WTC11 (cell line): ENCODE results near the gene ZFR. TPM values are rescaled to one million over a fixed set of nuclear protein-coding genes. Genes with fewer than 3 reads are reported as not detected.

Experiments used
- ATAC-seq: fragments of 200-7000 bp; cut with Tn5 transposase; 2 replicates; pipeline ENCODE4 v1.10.0; 2021; ENCODE audit warnings: mild to moderate bottlenecking, moderate library complexity
- CTCF ChIA-PET: fragments of 300-600 bp; sonication (Branson Sonifier 250); formaldehyde crosslinking; loops from one replicate; lab custom pipeline; 2021; ENCODE audit warnings: antibody characterized with exemption; lab: Charles Lee
- POLR2A ChIA-PET: fragments of 350-600 bp; sonication (Branson Sonifier 250); formaldehyde crosslinking; loops from one replicate; lab custom pipeline; 2021; ENCODE audit warnings: antibody characterized with exemption; lab: Charles Lee
- DNase-seq: peaks from one replicate; pipeline ENCODE4 v3.0.0; 2021; ENCODE audit warnings: low spot score
- H3K27ac Mint-ChIP-seq: 2 replicates; pipeline ENCODE4 v1.8.0; 2021; ENCODE audit warnings: mixed read lengths
- H3K27me3 Mint-ChIP-seq: 2 replicates; pipeline ENCODE4 v1.8.0; 2021; ENCODE audit warnings: low read depth, mild to moderate bottlenecking, moderate library complexity, mixed read lengths
- H3K36me3 Mint-ChIP-seq: 2 replicates; pipeline ENCODE4 v1.8.0; 2021; ENCODE audit warnings: mixed read lengths
- H3K4me1 Mint-ChIP-seq: 2 replicates; pipeline ENCODE4 v1.8.0; 2022; ENCODE audit warnings: mixed read lengths
- H3K4me3 Mint-ChIP-seq: 2 replicates; pipeline ENCODE4 v1.8.0; 2021; ENCODE audit warnings: mild to moderate bottlenecking, moderate library complexity, mixed read lengths
- H3K9me3 Mint-ChIP-seq: 2 replicates; pipeline ENCODE4 v1.8.0; 2021; ENCODE audit warnings: mixed read lengths
- AFF4 ChIP-seq: sonication (generic); formaldehyde crosslinking; IDR thresholded peaks from 2 replicates; pipeline ENCODE4 v1.8.1; 2023; ENCODE audit warnings: mild to moderate bottlenecking, missing genetic modification reagents, borderline replicate concordance
- ATF1 ChIP-seq: sonication (generic); formaldehyde crosslinking; IDR thresholded peaks from 2 replicates; pipeline ENCODE4 v1.8.1; 2023; ENCODE audit warnings: mild to moderate bottlenecking, moderate library complexity, missing genetic modification reagents
- ATF3 ChIP-seq: sonication (generic); formaldehyde crosslinking; conservative IDR thresholded peaks from 2 replicates; pipeline ENCODE4 v1.8.1; 2022; ENCODE audit warnings: mild to moderate bottlenecking, missing genetic modification reagents
- E2F1 ChIP-seq: sonication (generic); formaldehyde crosslinking; IDR thresholded peaks from 2 replicates; pipeline ENCODE4 v1.8.0; 2022; ENCODE audit warnings: mild to moderate bottlenecking, missing genetic modification reagents
- ERG ChIP-seq: fragments of 250-450 bp; sonication (Bioruptor Pico); IDR thresholded peaks from 2 replicates; pipeline ENCODE4 v1.8.0; 2021; ENCODE audit warnings: mild to moderate bottlenecking
- ESRRA ChIP-seq: sonication (generic); formaldehyde crosslinking; IDR thresholded peaks from 2 replicates; pipeline ENCODE4 v1.8.1; 2022; ENCODE audit warnings: mild to moderate bottlenecking, missing genetic modification reagents, borderline replicate concordance
- GTF2I ChIP-seq: fragments of 250-450 bp; sonication (Bioruptor Pico); conservative IDR thresholded peaks from 2 replicates; pipeline ENCODE4 v1.4.0; 2021; ENCODE audit warnings: mild to moderate bottlenecking
- HMGA2 ChIP-seq: fragments of 250-450 bp; sonication (Bioruptor Pico); IDR thresholded peaks from 2 replicates; pipeline ENCODE4 v1.4.0; 2021; ENCODE audit warnings: mild to moderate bottlenecking, moderate library complexity
- MXD4 ChIP-seq: fragments of 250-450 bp; sonication (Bioruptor Pico); IDR thresholded peaks from 2 replicates; pipeline ENCODE4 v1.8.0; 2021; ENCODE audit warnings: mild to moderate bottlenecking, moderate library complexity, borderline replicate concordance
- NFATC4 ChIP-seq: fragments of 250-450 bp; sonication (Bioruptor Pico); IDR thresholded peaks from 2 replicates; pipeline ENCODE4 v1.9.0; 2021; ENCODE audit warnings: mild to moderate bottlenecking
- NFE2L1 ChIP-seq: sonication (generic); formaldehyde crosslinking; IDR thresholded peaks from 2 replicates; pipeline ENCODE4 v1.8.1; 2023; ENCODE audit warnings: missing genetic modification reagents
- NFYB ChIP-seq: sonication (generic); formaldehyde crosslinking; conservative IDR thresholded peaks from 2 replicates; pipeline ENCODE4 v1.8.0; 2022; ENCODE audit warnings: low read depth, missing genetic modification reagents
- RORB ChIP-seq: fragments of 250-450 bp; sonication (Bioruptor Pico); IDR thresholded peaks from 2 replicates; pipeline ENCODE4 v1.9.0; 2021; ENCODE audit warnings: mild to moderate bottlenecking
- SMAD4 ChIP-seq: sonication (generic); formaldehyde crosslinking; IDR thresholded peaks from 2 replicates; pipeline ENCODE4 v1.8.0; 2022; ENCODE audit warnings: mild to moderate bottlenecking, missing genetic modification reagents
- SOX15 ChIP-seq: fragments of 250-450 bp; sonication (Bioruptor Pico); IDR thresholded peaks from 2 replicates; pipeline ENCODE4 v1.9.0; 2021; ENCODE audit warnings: mild to moderate bottlenecking
- SP1 ChIP-seq: sonication (generic); formaldehyde crosslinking; conservative IDR thresholded peaks from 2 replicates; pipeline ENCODE4 v1.8.1; 2022; ENCODE audit warnings: missing genetic modification reagents
- TP53 ChIP-seq: sonication (generic); formaldehyde crosslinking; IDR thresholded peaks from 2 replicates; pipeline ENCODE4 v1.8.1; 2023; ENCODE audit warnings: mild to moderate bottlenecking, missing genetic modification reagents
- ZBTB21 ChIP-seq: sonication (generic); formaldehyde crosslinking; IDR thresholded peaks from 2 replicates; pipeline ENCODE4 v1.8.1; 2023; ENCODE audit warnings: mild to moderate bottlenecking, missing genetic modification reagents, borderline replicate concordance
- ZMAT4 ChIP-seq: fragments of 250-450 bp; sonication (Bioruptor Pico); IDR thresholded peaks from 2 replicates; pipeline ENCODE4 v1.9.0; 2021; ENCODE audit warnings: mild to moderate bottlenecking
- ZNF396 ChIP-seq: fragments of 250-450 bp; sonication (Bioruptor Pico); IDR thresholded peaks from 2 replicates; pipeline ENCODE4 v1.8.0; 2021; ENCODE audit warnings: mild to moderate bottlenecking, moderate library complexity, borderline replicate concordance
- total RNA-seq: library from RNA; stranded (reverse); gene quantifications from 3 replicates; pipeline ENCODE4 v1.2.3, GENCODE V29; 2021
- TF ChIP-seq, protein P1 (sequence below): sonication (generic); formaldehyde crosslinking; IDR thresholded peaks from 2 replicates; pipeline ENCODE4 v1.8.1; 2023; ENCODE audit warnings: mild to moderate bottlenecking, missing genetic modification reagents, moderate library complexity
- TF ChIP-seq, protein P2 (sequence below): sonication (generic); formaldehyde crosslinking; IDR thresholded peaks from 2 replicates; pipeline ENCODE4 v1.8.0; 2022; ENCODE audit warnings: mild to moderate bottlenecking, missing genetic modification reagents
- TF ChIP-seq, protein P3 (sequence below): sonication (generic); formaldehyde crosslinking; conservative IDR thresholded peaks from 2 replicates; pipeline ENCODE4 v1.8.1; 2023; ENCODE audit warnings: mild to moderate bottlenecking, low read depth, missing genetic modification reagents, moderate library complexity

The ZFR gene
- total RNA-seq, 1 experiment from 2014 or later, result 64.5 TPM

- DNase-seq, result no peak
- ChIA-PET CTCF (no interaction called here), POLR2A (interaction anchor here (0.6 to 0.7 kb wide), 2 partner anchors 15 to 117 kb away, joined by 3 read pairs; no protein-coding TSS in a partner anchor)
- Mint-ChIP-seq H3K4me3 (no peak overlapping the region), H3K4me1 (no peaks in the 10 kb centered on the region), H3K36me3 (peaks cover 52% of the 10 kb centered on the region), H3K27me3 (no peaks in the 10 kb centered on the region), H3K27ac (peak overlapping the region; percentile 18; the same call in 1 of the 2 replicates), H3K9me3 (no peaks in the 10 kb centered on the region)
- TF ChIP-seq, protein P1, sequence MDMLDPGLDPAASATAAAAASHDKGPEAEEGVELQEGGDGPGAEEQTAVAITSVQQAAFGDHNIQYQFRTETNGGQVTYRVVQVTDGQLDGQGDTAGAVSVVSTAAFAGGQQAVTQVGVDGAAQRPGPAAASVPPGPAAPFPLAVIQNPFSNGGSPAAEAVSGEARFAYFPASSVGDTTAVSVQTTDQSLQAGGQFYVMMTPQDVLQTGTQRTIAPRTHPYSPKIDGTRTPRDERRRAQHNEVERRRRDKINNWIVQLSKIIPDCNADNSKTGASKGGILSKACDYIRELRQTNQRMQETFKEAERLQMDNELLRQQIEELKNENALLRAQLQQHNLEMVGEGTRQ (CRISPR knock-in tag), result no peak
- TF ChIP-seq NFATC4 (CRISPR knock-in tag) (no peak), ZMAT4 (no peak), TP53 (CRISPR knock-in tag) (no peak), GTF2I (CRISPR knock-in tag) (no peak), E2F1 (CRISPR knock-in tag) (no peak), ATF3 (no peak), SP1 (CRISPR knock-in tag) (no peak), ZNF396 (no peak), MXD4 (CRISPR knock-in tag) (no peak), AFF4 (no peak), HMGA2 (CRISPR knock-in tag) (no peak), SOX15 (CRISPR knock-in tag) (no peak), NFE2L1 (no peak), NFYB (CRISPR knock-in tag) (no peak)
- TF ChIP-seq, protein P2, sequence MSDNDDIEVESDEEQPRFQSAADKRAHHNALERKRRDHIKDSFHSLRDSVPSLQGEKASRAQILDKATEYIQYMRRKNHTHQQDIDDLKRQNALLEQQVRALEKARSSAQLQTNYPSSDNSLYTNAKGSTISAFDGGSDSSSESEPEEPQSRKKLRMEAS, result no peak
- TF ChIP-seq, protein P3, sequence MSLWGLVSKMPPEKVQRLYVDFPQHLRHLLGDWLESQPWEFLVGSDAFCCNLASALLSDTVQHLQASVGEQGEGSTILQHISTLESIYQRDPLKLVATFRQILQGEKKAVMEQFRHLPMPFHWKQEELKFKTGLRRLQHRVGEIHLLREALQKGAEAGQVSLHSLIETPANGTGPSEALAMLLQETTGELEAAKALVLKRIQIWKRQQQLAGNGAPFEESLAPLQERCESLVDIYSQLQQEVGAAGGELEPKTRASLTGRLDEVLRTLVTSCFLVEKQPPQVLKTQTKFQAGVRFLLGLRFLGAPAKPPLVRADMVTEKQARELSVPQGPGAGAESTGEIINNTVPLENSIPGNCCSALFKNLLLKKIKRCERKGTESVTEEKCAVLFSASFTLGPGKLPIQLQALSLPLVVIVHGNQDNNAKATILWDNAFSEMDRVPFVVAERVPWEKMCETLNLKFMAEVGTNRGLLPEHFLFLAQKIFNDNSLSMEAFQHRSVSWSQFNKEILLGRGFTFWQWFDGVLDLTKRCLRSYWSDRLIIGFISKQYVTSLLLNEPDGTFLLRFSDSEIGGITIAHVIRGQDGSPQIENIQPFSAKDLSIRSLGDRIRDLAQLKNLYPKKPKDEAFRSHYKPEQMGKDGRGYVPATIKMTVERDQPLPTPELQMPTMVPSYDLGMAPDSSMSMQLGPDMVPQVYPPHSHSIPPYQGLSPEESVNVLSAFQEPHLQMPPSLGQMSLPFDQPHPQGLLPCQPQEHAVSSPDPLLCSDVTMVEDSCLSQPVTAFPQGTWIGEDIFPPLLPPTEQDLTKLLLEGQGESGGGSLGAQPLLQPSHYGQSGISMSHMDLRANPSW (CRISPR knock-in tag), result no peak
- ATAC-seq, result no peak
Observed at GRCh38 chr5:32379421-32379820, 65.1 kb downstream of the ZFR start.

DNA sequence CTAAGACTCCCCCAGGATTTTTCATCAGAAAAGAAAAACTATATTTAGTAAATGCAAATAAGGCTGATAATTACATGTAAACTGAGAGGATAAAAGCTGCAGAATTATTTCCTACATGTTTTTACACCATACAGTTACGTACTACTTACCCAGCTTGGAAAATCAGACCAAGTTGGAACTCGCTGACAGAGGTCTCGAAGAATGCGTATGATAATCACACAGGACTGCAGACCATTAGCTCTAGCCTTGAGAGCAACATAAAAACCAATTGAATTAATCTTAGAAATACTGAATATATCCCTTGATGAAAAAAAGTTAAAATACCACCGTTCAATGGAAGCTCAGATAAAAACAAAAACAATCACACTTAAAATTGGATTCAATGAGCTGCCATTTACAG is 65.6 kb downstream of the ZFR start:
- H3K9me3 Mint-ChIP-seq, result no peaks in the 10 kb centered on the region
- ATAC-seq (no peak), DNase-seq (no peak)
- CTCF ChIA-PET, result no interaction called here
- H3K4me1 Mint-ChIP-seq, result no peaks in the 10 kb centered on the region
- no peak overlapping the region for H3K27ac Mint-ChIP-seq
- H3K27me3 Mint-ChIP-seq, result no peaks in the 10 kb centered on the region
- POLR2A ChIA-PET, result no interaction called here
- H3K4me3 Mint-ChIP-seq, result no peak overlapping the region
- peaks cover 53% of the 10 kb centered on the region for H3K36me3 Mint-ChIP-seq
- TF ChIP-seq ATF1 (CRISPR knock-in tag) (no peak), RORB (CRISPR knock-in tag) (no peak), ESRRA (CRISPR knock-in tag) (no peak), ZBTB21 (CRISPR knock-in tag) (no peak), ERG (CRISPR knock-in tag) (no peak), SMAD4 (CRISPR knock-in tag) (no peak)
